Measurements from ENCODE around the gene PFKP. TPM values are rescaled to one million over a fixed set of nuclear protein-coding genes. Genes with fewer than 3 reads are reported as not detected.
A peak's percentile ranks its signal among the peaks of the same experiment; 100 is the strongest.

The PFKP gene
- total RNA-seq, 2 experiments from 2014 or later, result 193 to 215 TPM

- POLR2A ChIA-PET, result no interaction called here
- H3K27ac Mint-ChIP-seq, result no peak overlapping the region
- DNase-seq (no peak), ATAC-seq (ENCODE audit: low read depth) (no peak)
- no peaks in the 10 kb centered on the region for H3K27me3 Mint-ChIP-seq
- no peak overlapping the region for H3K4me3 Mint-ChIP-seq
- peaks cover 22% of the 10 kb centered on the region for H3K36me3 Mint-ChIP-seq
- H3K9me3 Mint-ChIP-seq, result no peaks in the 10 kb centered on the region
- peaks cover 14% of the 10 kb centered on the region for H3K4me1 Mint-ChIP-seq
Measured at GRCh38 chr10:3082290-3082689, 14.9 kb downstream of the PFKP start.

GRCh38 chr10:3085785-3086567, 18.6 kb downstream of the PFKP start:
- POLR2A ChIA-PET, result no interaction called here
- Mint-ChIP-seq H3K4me1 (peaks cover 20% of the 10 kb centered on the region), H3K36me3 (peaks cover 22% of the 10 kb centered on the region), H3K27me3 (no peaks in the 10 kb centered on the region), H3K27ac (no peak overlapping the region), H3K9me3 (no peaks in the 10 kb centered on the region), H3K4me3 (no peak overlapping the region)
- ATAC-seq (ENCODE audit: low read depth) (no peak), DNase-seq (no peak)

- Mint-ChIP-seq H3K9me3 (no peaks in the 10 kb centered on the region), H3K4me1 (peaks cover 54% of the 10 kb centered on the region), H3K4me3 (no peak overlapping the region), H3K36me3 (peaks cover 34% of the 10 kb centered on the region), H3K27me3 (no peaks in the 10 kb centered on the region), H3K27ac (no peak overlapping the region)
- no peak for ATAC-seq (ENCODE audit: low read depth)
- no peak for DNase-seq
- POLR2A ChIA-PET, result interaction anchor here (0.8 kb wide), 1 partner anchor 22 kb away, joined by 4 read pairs; no protein-coding TSS in a partner anchor
Measured at GRCh38 chr10:3090388-3090787, 23.0 kb downstream of the PFKP start.

GRCh38 chr10:3090914-3091787, 23.8 kb downstream of the PFKP start:
- POLR2A ChIA-PET, result interaction anchor here (0.8 kb wide), 1 partner anchor 23 kb away, joined by 4 read pairs; no protein-coding TSS in a partner anchor
- peak overlapping the region; percentile 72 for H3K27ac Mint-ChIP-seq
- ATAC-seq (ENCODE audit: low read depth) (no peak), DNase-seq (no peak)
- peak overlapping the region; percentile 59 for H3K4me3 Mint-ChIP-seq
- H3K36me3 Mint-ChIP-seq, result peaks cover 39% of the 10 kb centered on the region
- H3K9me3 Mint-ChIP-seq, result no peaks in the 10 kb centered on the region
- H3K27me3 Mint-ChIP-seq, result no peaks in the 10 kb centered on the region
- H3K4me1 Mint-ChIP-seq, result peaks cover 62% of the 10 kb centered on the region

- Mint-ChIP-seq H3K27ac (peak overlapping the region; percentile 57), H3K27me3 (no peaks in the 10 kb centered on the region), H3K9me3 (no peaks in the 10 kb centered on the region), H3K4me3 (peak overlapping the region; percentile 4), H3K36me3 (peaks cover 37% of the 10 kb centered on the region), H3K4me1 (peaks cover 60% of the 10 kb centered on the region)
- POLR2A ChIA-PET, result interaction anchor here (1.4 kb wide), 1 partner anchor 21 kb away, joined by 3 read pairs; no protein-coding TSS in a partner anchor
- DNase-seq, result no peak
- no peak for ATAC-seq (ENCODE audit: low read depth)
Measured at GRCh38 chr10:3091921-3092320, 24.6 kb downstream of the PFKP start.

- peak overlapping the region; percentile 52 for H3K4me3 Mint-ChIP-seq
- peak overlapping the region; percentile 58 for H3K27ac Mint-ChIP-seq
- no peak for DNase-seq
- H3K36me3 Mint-ChIP-seq, result peaks cover 37% of the 10 kb centered on the region
- no peak for ATAC-seq (ENCODE audit: low read depth)
- peaks cover 57% of the 10 kb centered on the region for H3K4me1 Mint-ChIP-seq
- no peaks in the 10 kb centered on the region for H3K27me3 Mint-ChIP-seq
- no peaks in the 10 kb centered on the region for H3K9me3 Mint-ChIP-seq
- POLR2A ChIA-PET, result no interaction called here
Measured at GRCh38 chr10:3093996-3094395, 26.6 kb downstream of the PFKP start.

GRCh38 chr10:3094609-3095036, 27.3 kb downstream of the PFKP start:
- H3K27me3 Mint-ChIP-seq, result no peaks in the 10 kb centered on the region
- H3K4me1 Mint-ChIP-seq, result peaks cover 55% of the 10 kb centered on the region
- POLR2A ChIA-PET, result interaction anchor here (0.7 kb wide), 1 partner anchor 16 kb away, joined by 3 read pairs; no protein-coding TSS in a partner anchor
- no peaks in the 10 kb centered on the region for H3K9me3 Mint-ChIP-seq
- peak overlapping the region; percentile 65 for H3K4me3 Mint-ChIP-seq
- ATAC-seq (ENCODE audit: low read depth) (no peak), DNase-seq (no peak)
- H3K27ac Mint-ChIP-seq, result peak overlapping the region; percentile 82
- peaks cover 36% of the 10 kb centered on the region for H3K36me3 Mint-ChIP-seq

GRCh38 chr10:3095373-3096139, 28.2 kb downstream of the PFKP start:
- DNase-seq, result no peak
- peaks cover 38% of the 10 kb centered on the region for H3K36me3 Mint-ChIP-seq

GRCh38 chr10:3096149-3096548, 28.8 kb downstream of the PFKP start:
- H3K4me3 Mint-ChIP-seq, result no peak overlapping the region
- POLR2A ChIA-PET, result no interaction called here
- no peaks in the 10 kb centered on the region for H3K9me3 Mint-ChIP-seq
- H3K27me3 Mint-ChIP-seq, result no peaks in the 10 kb centered on the region
- H3K27ac Mint-ChIP-seq, result peak overlapping the region; percentile 82
- no peak for DNase-seq
- peaks cover 48% of the 10 kb centered on the region for H3K4me1 Mint-ChIP-seq
- ATAC-seq (ENCODE audit: low read depth), result no peak
- H3K36me3 Mint-ChIP-seq, result peaks cover 40% of the 10 kb centered on the region

More at GRCh38 chr10:3095373-3096139, 28.2 kb downstream of the PFKP start:
- Mint-ChIP-seq H3K27me3 (no peaks in the 10 kb centered on the region), H3K9me3 (no peaks in the 10 kb centered on the region), H3K27ac (peak overlapping the region; percentile 82), H3K4me1 (peaks cover 52% of the 10 kb centered on the region), H3K4me3 (peak overlapping the region; percentile 65)
- POLR2A ChIA-PET, result no interaction called here
- peak; percentile 72 for ATAC-seq (ENCODE audit: low read depth)

GRCh38 chr10:3097160-3097559, 29.8 kb downstream of the PFKP start:
- ATAC-seq (ENCODE audit: low read depth) (no peak), DNase-seq (no peak)
- Mint-ChIP-seq H3K4me1 (peaks cover 42% of the 10 kb centered on the region), H3K27me3 (no peaks in the 10 kb centered on the region), H3K9me3 (no peaks in the 10 kb centered on the region), H3K36me3 (peaks cover 36% of the 10 kb centered on the region), H3K4me3 (no peak overlapping the region), H3K27ac (peak overlapping the region; percentile 46)
- POLR2A ChIA-PET, result no interaction called here

GRCh38 chr10:3098689-3099088, 31.3 kb downstream of the PFKP start:
- Mint-ChIP-seq H3K27me3 (no peaks in the 10 kb centered on the region), H3K9me3 (no peaks in the 10 kb centered on the region), H3K36me3 (peaks cover 35% of the 10 kb centered on the region), H3K27ac (no peak overlapping the region), H3K4me3 (no peak overlapping the region), H3K4me1 (peaks cover 30% of the 10 kb centered on the region)
- DNase-seq, result no peak
- ATAC-seq (ENCODE audit: low read depth), result no peak
- POLR2A ChIA-PET, result no interaction called here

GRCh38 chr10:3099291-3100092, 32.1 kb downstream of the PFKP start:
- no peak for DNase-seq
- no peaks in the 10 kb centered on the region for H3K9me3 Mint-ChIP-seq
- H3K27ac Mint-ChIP-seq, result no peak overlapping the region
- no peak overlapping the region for H3K4me3 Mint-ChIP-seq
- H3K27me3 Mint-ChIP-seq, result no peaks in the 10 kb centered on the region
- H3K4me1 Mint-ChIP-seq, result peaks cover 22% of the 10 kb centered on the region
- peaks cover 33% of the 10 kb centered on the region for H3K36me3 Mint-ChIP-seq
- POLR2A ChIA-PET, result no interaction called here
- ATAC-seq (ENCODE audit: low read depth), result no peak

Measured in activated naive CD8-positive, alpha-beta T cell treated with anti-CD3 and anti-CD28 coated beads, Interleukin-2, amount 10 ng/mL, durations not matched to agents 7 days and 5 days (primary cell).